ENCODE measurements around the gene ZNF107. TPM values are rescaled to one million over a fixed set of nuclear protein-coding genes. Genes with fewer than 3 reads are reported as not detected.

The ZNF107 gene
- 1.3 and 2.4 TPM in 2 replicates for total RNA-seq

- DNase-seq (ENCODE audit: low read depth in 2 of 2), result peak; percentile 85 to 91
These were observed at the start of gene ZNF107 for GRCh38 chr7:64665980-64666662. TSS of gene ZNF107 (plus strand) at chr7:64666133. CDS start at chr7:64666283, 150 bp downstream.

- DNase-seq (ENCODE audit: low read depth in 2 of 2), result peak; percentile 38 to 62
These were observed 47.0 kb upstream of the ZNF107 start for GRCh38 chr7:64618785-64619456.

- DNase-seq (ENCODE audit: low read depth in 2 of 2), result no peak
These were observed 46.2 kb upstream of the ZNF107 start for GRCh38 chr7:64619705-64620104.

- DNase-seq (ENCODE audit: low read depth in 2 of 2), result no peak
These were observed 44.3 kb upstream of the ZNF107 start for GRCh38 chr7:64621656-64622055.

- DNase-seq (ENCODE audit: low read depth in 2 of 2), result peak in 1 of 2 donors; percentile 6
These were observed 40.5 kb upstream of the ZNF107 start for GRCh38 chr7:64625114-64626082.

- no peak for DNase-seq (ENCODE audit: low read depth in 2 of 2)
These were observed 39.9 kb upstream of the ZNF107 start for GRCh38 chr7:64626083-64626469.

- no peak for DNase-seq (ENCODE audit: low read depth in 2 of 2)
These were observed 39.4 kb upstream of the ZNF107 start for GRCh38 chr7:64626557-64626956.

- no peak for DNase-seq (ENCODE audit: low read depth in 2 of 2)
These were observed 37.7 kb upstream of the ZNF107 start for GRCh38 chr7:64628192-64628591.

GRCh38 chr7:64628721-64629120, 37.2 kb upstream of the ZNF107 start:
- no peak for DNase-seq (ENCODE audit: low read depth in 2 of 2)

GRCh38 chr7:64630496-64630895, 35.4 kb upstream of the ZNF107 start:
- peak in 1 of 2 donors; percentile 21 for DNase-seq (ENCODE audit: low read depth in 2 of 2)

GRCh38 chr7:64632029-64632428, 33.9 kb upstream of the ZNF107 start:
- no peak for DNase-seq (ENCODE audit: low read depth in 2 of 2)

GRCh38 chr7:64633401-64633800, 32.5 kb upstream of the ZNF107 start:
- no peak for DNase-seq (ENCODE audit: low read depth in 2 of 2)

- DNase-seq (ENCODE audit: low read depth in 2 of 2), result no peak
These were observed 31.4 kb upstream of the ZNF107 start for GRCh38 chr7:64634406-64635062.

- no peak for DNase-seq (ENCODE audit: low read depth in 2 of 2)
These were observed 29.5 kb upstream of the ZNF107 start for GRCh38 chr7:64636386-64636785.

- no peak for DNase-seq (ENCODE audit: low read depth in 2 of 2)
These were observed 28.1 kb upstream of the ZNF107 start for GRCh38 chr7:64637521-64638445.

- no peak for DNase-seq (ENCODE audit: low read depth in 2 of 2)
These were observed 27.1 kb upstream of the ZNF107 start for GRCh38 chr7:64638822-64639221.

GRCh38 chr7:64639267-64640001, 26.5 kb upstream of the ZNF107 start:
- DNase-seq (ENCODE audit: low read depth in 2 of 2), result no peak

GRCh38 chr7:64640504-64640903, 25.4 kb upstream of the ZNF107 start:
- DNase-seq (ENCODE audit: low read depth in 2 of 2), result no peak

- no peak for DNase-seq (ENCODE audit: low read depth in 2 of 2)
These were observed 23.9 kb upstream of the ZNF107 start for GRCh38 chr7:64642046-64642445.

GRCh38 chr7:64642875-64643274, 23.1 kb upstream of the ZNF107 start:
- no peak for DNase-seq (ENCODE audit: low read depth in 2 of 2)

All from dermis microvascular lymphatic vessel endothelial cell (primary cell).